Large intestine (tissue), 3 donors: Measurements from ENCODE around the gene RCVRN. TPM values are rescaled to one million over a fixed set of nuclear protein-coding genes. Genes with fewer than 3 reads are reported as not detected.

Experiments used
- DNase-seq, 2 donors: peaks; one replicate each; pipeline versions ENCODE4 v3.0.0 to v3.0.0-alpha.2; 2013
- H3K27ac ChIP-seq: one replicate; pipeline ENCODE4 v1.5.1; 2013; ENCODE audit warnings: low read length
- H3K27me3 ChIP-seq: 2 replicates; pipeline ENCODE4 v1.6.1; 2013; ENCODE audit warnings: low read length; ENCODE audit not compliant: control insufficient read depth, insufficient read depth
- H3K36me3 ChIP-seq: 2 replicates; pipeline ENCODE4 v1.6.1; 2013; ENCODE audit warnings: low read length; ENCODE audit not compliant: control insufficient read depth, insufficient read depth
- H3K4me1 ChIP-seq: one replicate; pipeline ENCODE4 v1.6.1; 2013; ENCODE audit warnings: low read length; ENCODE audit not compliant: control insufficient read depth, insufficient read depth
- H3K4me3 ChIP-seq: one replicate; pipeline ENCODE4 v1.5.1; 2013; ENCODE audit warnings: low read length
- H3K9me3 ChIP-seq: one replicate; pipeline ENCODE4 v1.6.1; 2013; ENCODE audit warnings: mild to moderate bottlenecking, low read depth, low read length, moderate library complexity; ENCODE audit not compliant: control insufficient read depth
- WGBS: methylation state at CpG from one replicate; pipeline ENCODE4 v1.1.5; 2013; ENCODE audit warnings: low lambda C conversion rate; ENCODE audit not compliant: insufficient coverage; 5-methylcytosine and 5-hydroxymethylcytosine counted together
- polyA plus RNA-seq: library from polyadenylated mRNA; unstranded; fragments of 120-200 nt; gene quantifications from one replicate; pipeline ENCODE4 v1.2.1, GENCODE V29; 2013

The RCVRN gene
- polyA plus RNA-seq, 1 donor: 0.63 TPM

DNA sequence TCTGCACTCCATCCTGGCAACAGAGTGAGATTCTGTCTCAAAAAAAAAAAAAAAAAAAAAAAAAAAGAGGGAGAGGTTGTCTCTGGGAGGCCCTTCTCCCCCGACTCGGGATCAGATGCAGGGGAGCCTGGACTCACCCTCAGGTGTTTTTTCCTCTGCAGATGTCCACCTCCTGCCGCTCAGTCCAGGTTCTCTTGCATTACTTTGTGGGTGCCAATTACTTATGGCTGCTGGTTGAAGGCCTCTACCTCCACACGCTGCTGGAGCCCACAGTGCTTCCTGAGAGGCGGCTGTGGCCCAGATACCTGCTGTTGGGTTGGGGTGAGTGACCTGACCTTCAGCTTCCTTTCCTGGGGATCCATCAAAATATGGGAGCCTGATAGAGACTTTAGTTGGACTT lies 45.3 kb downstream of the RCVRN start:
- no CpG with 5 or more reads among the region's 5 CpGs for WGBS
- no peaks in the 10 kb centered on the region for H3K36me3 ChIP-seq
- no peak overlapping the region for H3K4me3 ChIP-seq
- no peaks in the 10 kb centered on the region for H3K27me3 ChIP-seq
- no peaks in the 10 kb centered on the region for H3K9me3 ChIP-seq
- H3K27ac ChIP-seq: no peak overlapping the region
- DNase-seq: no peak
- H3K4me1 ChIP-seq: no peaks in the 10 kb centered on the region

- Histone ChIP-seq H3K9me3 (no peaks in the 10 kb centered on the region), H3K27ac (no peak overlapping the region), H3K36me3 (no peaks in the 10 kb centered on the region), H3K4me3 (no peak overlapping the region), H3K4me1 (no peaks in the 10 kb centered on the region), H3K27me3 (no peaks in the 10 kb centered on the region)
- no peak for DNase-seq
- 91% methylated on average over 4 of the region's 4 CpGs for WGBS
Measured at GRCh38 chr17:9855036-9855435, 50.0 kb downstream of the RCVRN start.

DNA sequence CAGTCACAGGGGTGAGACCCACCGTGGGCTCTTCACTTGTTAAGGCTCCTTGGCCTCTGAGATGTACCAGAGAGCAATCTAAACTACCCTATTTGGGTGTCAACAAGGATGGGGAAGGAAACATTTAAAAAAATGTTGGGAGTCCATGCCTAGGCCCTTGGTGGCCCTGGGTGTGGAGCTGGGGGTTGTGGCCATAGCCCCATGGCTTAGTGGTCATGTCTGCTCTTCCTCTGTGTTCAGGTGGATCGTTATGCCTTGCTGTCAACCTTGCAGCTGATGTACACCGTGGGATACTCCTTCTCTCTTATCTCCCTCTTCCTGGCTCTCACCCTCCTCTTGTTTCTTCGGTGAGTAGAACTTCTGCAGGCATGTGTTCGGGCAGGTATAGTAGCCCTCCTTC lies 50.8 kb downstream of the RCVRN start:
- no CpG with 5 or more reads among the region's 5 CpGs for WGBS
- no peak for DNase-seq
- H3K36me3 ChIP-seq: no peaks in the 10 kb centered on the region
- no peaks in the 10 kb centered on the region for H3K27me3 ChIP-seq
- no peak overlapping the region for H3K4me3 ChIP-seq
- no peaks in the 10 kb centered on the region for H3K9me3 ChIP-seq
- no peak overlapping the region for H3K27ac ChIP-seq
- H3K4me1 ChIP-seq: no peaks in the 10 kb centered on the region

DNA sequence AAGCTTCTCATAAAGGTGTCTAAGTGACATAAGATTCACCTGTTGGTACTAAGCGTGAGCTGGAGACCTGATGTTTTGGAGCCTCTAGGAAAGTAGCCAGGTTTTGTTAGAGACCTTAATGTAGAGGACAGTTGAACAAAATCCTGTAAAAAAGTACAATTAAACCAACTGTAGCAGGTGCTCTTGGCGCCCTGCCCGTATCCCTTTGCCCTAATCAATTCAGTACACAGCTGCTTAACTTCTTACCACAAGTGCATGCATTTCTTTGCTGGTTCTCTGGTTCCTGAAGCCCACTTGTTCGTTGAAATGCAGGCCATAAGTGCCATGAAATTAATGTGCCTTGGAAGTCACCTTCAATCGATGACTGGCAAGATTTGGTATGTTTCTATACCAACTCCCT lies 54.9 kb downstream of the RCVRN start:
- Histone ChIP-seq H3K9me3 (no peaks in the 10 kb centered on the region), H3K4me3 (no peak overlapping the region), H3K4me1 (no peaks in the 10 kb centered on the region), H3K27ac (no peak overlapping the region), H3K36me3 (no peaks in the 10 kb centered on the region), H3K27me3 (no peaks in the 10 kb centered on the region)
- no peak for DNase-seq
- 100% methylated on average over 1 of the region's 5 CpGs for WGBS

Other genes starting within 250 kb of the RCVRN start
- gene DHRS7C, start 113.7 kb downstream of the RCVRN start, polyA plus RNA-seq: 0.24 TPM
- gene GSG1L2, start 83.2 kb downstream of the RCVRN start, polyA plus RNA-seq: not detected
- gene GLP2R, start 79.3 kb downstream of the RCVRN start, polyA plus RNA-seq: 6.4 TPM